NCI-H1694 treated with DMSO at 0.1 percent for 48 hours (cell line): ENCODE measurements around the gene RCAN2.

Source experiments
- DNase-seq: peaks from one replicate; lab custom pipeline; 2025; lab: John Stamatoyannopoulos, UW

Gene RCAN2

DNA sequence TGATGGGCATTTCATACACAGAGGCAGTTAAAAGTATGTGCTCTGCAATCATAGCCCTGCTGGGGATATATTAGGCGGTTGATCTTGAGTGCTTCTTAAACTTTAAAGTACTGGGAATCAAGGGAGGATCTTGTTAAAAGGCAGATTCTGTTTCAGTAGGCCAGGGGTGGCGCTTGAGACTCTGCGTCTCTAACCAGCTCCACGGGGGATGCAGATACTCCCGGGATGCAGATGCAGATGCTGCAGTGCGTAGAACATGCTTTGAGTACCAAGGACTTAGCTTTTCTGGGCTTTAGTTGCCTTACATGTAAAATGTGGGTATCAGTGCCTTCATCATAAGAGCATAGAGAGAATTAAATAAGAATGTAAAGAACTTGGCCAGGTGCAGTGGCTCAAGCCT is 276.0 kb downstream of the RCAN2 start:
- no peak for DNase-seq

GRCh38 chr6:46211917-46212316 is 279.3 kb downstream of the RCAN2 start:
- DNase-seq: no peak

GRCh38 chr6:46210294-46210693 is 281.0 kb downstream of the RCAN2 start:
- DNase-seq: no peak

- no peak for DNase-seq
These were observed 282.9 kb downstream of the RCAN2 start for GRCh38 chr6:46208303-46208702.

DNA sequence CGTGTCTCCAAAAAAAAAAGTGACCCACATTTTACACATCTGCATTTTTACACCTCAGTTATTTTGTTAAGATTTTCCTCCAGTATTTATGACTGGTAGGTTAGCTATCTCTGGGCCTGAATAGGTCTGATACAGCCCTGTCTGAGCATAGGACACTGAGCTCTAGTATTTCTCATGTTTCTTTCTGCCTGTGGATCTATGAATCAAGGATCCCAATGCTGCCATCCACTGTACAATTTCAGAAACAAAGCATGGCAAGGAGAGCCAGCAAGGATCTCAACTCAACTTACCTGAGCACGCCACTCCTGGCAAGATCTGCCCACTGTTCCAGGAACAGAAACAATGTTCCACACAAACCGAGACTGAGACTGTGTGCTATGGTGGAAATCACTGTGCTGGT is 284.1 kb downstream of the RCAN2 start:
- DNase-seq: no peak

GRCh38 chr6:46204880-46205650 is 286.2 kb downstream of the RCAN2 start:
- no peak for DNase-seq

DNA sequence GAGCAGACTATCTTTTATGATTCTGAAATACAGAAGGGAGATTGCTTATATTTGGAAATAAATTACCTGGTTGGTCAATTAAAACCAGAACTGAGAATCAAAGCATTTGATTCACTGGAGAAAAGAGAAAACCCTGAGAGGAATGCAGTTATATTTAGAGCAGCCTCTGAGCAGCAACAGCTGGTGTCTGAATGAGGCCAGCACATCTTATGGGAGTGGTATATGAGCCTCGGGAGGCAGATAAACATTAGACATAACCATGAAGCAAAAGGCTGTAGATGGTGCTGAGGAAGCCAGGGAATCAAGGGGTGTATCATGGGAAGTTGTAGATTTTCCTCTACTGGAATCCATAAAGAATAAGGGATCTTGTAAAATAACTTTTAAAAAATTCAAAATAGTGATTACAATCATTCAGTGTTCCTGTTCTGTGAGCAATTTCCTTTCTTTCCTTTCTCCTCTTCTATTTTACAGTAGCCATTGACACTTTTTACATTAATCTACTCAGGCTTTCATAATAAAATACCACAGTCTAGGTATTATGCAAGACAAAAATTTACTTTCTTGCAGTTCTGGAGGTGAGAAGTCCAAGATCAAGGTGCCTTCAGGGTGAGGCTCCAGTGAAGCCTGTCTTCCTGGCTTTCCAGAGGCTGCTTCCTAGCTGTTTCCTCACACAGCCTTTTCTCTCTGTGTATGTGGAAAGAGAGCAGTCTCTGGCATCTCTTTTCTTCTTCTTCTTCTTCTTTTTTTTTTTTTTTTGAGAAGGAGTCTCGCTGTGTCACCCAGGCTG is 287.7 kb downstream of the RCAN2 start:
- DNase-seq: no peak

GRCh38 chr6:46201702-46202101 is 289.5 kb downstream of the RCAN2 start:
- no peak for DNase-seq

GRCh38 chr6:46199387-46199786 is 291.9 kb downstream of the RCAN2 start:
- DNase-seq: no peak

GRCh38 chr6:46191961-46192360 is 299.3 kb downstream of the RCAN2 start:
- DNase-seq: no peak

- DNase-seq: no peak
These were observed 300.4 kb downstream of the RCAN2 start for GRCh38 chr6:46190889-46191288.

DNA sequence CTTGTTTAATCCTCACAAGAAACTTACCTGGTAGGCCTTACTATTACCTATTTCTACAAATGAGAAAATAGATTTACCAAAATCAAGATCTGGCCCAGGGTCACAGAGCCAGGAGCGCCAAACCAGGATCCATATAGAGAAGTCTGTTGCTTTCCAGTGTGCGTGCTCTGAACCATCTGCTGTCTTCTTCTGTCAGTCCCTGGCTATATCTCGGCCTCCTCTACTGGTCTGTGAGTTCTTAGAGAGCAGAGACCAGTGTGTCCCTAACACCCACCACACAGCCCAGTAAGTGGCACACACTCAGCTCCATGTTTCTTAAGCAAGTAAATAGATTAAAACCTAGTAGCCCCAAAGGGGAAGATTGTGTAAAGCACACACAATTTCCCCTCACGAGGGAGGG is 301.5 kb downstream of the RCAN2 start:
- DNase-seq: no peak

GRCh38 chr6:46186583-46186982 is 304.7 kb downstream of the RCAN2 start:
- no peak for DNase-seq

GRCh38 chr6:46184114-46184513 is 307.1 kb downstream of the RCAN2 start:
- DNase-seq: no peak

GRCh38 chr6:46175976-46176375 is 315.3 kb downstream of the RCAN2 start:
- DNase-seq: no peak

DNA sequence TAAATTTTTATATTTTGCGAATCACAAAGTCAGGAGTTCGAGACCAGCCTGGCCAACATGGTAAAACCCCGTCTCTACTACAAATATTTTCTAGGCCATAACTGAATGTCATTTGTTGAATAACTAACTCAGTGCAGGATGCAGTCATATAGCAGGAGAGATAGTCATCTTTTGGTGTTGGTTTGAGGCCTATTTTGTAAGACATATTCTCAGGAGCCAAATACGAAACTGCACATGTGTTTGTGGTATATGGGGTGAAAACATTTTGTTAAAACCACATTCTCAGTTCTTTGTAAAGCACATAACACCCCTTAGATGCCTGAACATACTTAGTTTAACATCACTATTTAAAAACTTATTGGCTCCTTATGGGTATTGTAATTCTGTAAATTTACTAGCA is 315.8 kb downstream of the RCAN2 start:
- no peak for DNase-seq

GRCh38 chr6:46174904-46175303 is 316.3 kb downstream of the RCAN2 start:
- no peak for DNase-seq

- DNase-seq: no peak
These were observed 319.1 kb downstream of the RCAN2 start for GRCh38 chr6:46172176-46172575.
